HCT116 (cell line): Measurements from ENCODE around the gene SPIRE2. TPM values are rescaled to one million over a fixed set of nuclear protein-coding genes. Genes with fewer than 3 reads are reported as not detected.

Source experiments
- ATAC-seq: fragments of 200-7000 bp; cut with Tn5 transposase; 2 replicates; pipeline ENCODE4 v1.9.1; 2020; ENCODE audit warnings: mild to moderate bottlenecking, moderate library complexity
- BruUV-seq: library from RNA; stranded (reverse); fragments of 400-500 nt; replicated peaks from 2 replicates; lab custom pipeline; 2021; lab: Mats Ljungman, UMichigan
- CTCF ChIA-PET: fragments of 300-600 bp; sonication (Branson Sonifier 250); formaldehyde crosslinking; loops from one replicate; lab custom pipeline; 2021; ENCODE audit warnings: antibody characterized with exemption; lab: Charles Lee
- POLR2A ChIA-PET: fragments of 300-600, 350-600 bp; sonication (Branson Sonifier 250); formaldehyde crosslinking; loops from one replicate; lab custom pipeline; 2021; ENCODE audit warnings: antibody characterized with exemption; lab: Charles Lee
- RAD21 ChIA-PET, 2 experiments: fragments of 300-600 bp; sonication (Branson Sonifier 250); formaldehyde crosslinking; loops; one replicate each; lab custom pipeline; 2023; ENCODE audit warnings: low total read pairs in 2 of 2; ENCODE audit not compliant: uncharacterized antibody in 2 of 2, unreplicated experiment in 2 of 2, low non-redundant PET in 1 of 2; lab: Charles Lee
- DNase-seq: peaks from one replicate; pipeline ENCODE4 v3.0.0-alpha.2; 2010; ENCODE audit warnings: low read depth, low spot score
- H2AFZ ChIP-seq: fragments of 200-600 bp; shearing (Covaris generic), sonication (generic); 2 replicates; pipeline ENCODE4 v1.6.1; 2017; ENCODE audit warnings: low read depth, mixed run types, mixed read lengths, antibody characterized with exemption, low read length; ENCODE audit not compliant: poor library complexity, severe bottlenecking
- H3K27ac ChIP-seq: 2 replicates; pipeline ENCODE4 v1.5.1; 2012; ENCODE audit warnings: low read depth, low read length
- H3K27me3 ChIP-seq: fragments of 200-600 bp; sonication (generic); 2 replicates; pipeline ENCODE4 v1.6.1; 2016; ENCODE audit warnings: mixed run types, low read length, mixed read lengths; ENCODE audit not compliant: insufficient read depth
- H3K36me3 ChIP-seq, 2 experiments: fragments of 200-500 bp in 1 of 2; fragments of 200-600 bp in 1 of 2; sonication (Bioruptor generic) in 1 of 2; sonication (generic) in 1 of 2; 2 replicates each; pipeline versions ENCODE4 v1.5.1 to v1.6.1; 2014 to 2016; ENCODE audit warnings: low read length in 2 of 2, inconsistent platforms in 1 of 2, mixed read lengths in 1 of 2, mixed run types in 1 of 2; ENCODE audit not compliant: insufficient read depth in 2 of 2, control insufficient read depth in 1 of 2
- H3K4me1 ChIP-seq, 2 experiments: fragments of 200-600 bp in 1 of 2; sonication (generic) in 1 of 2; 2 replicates each; pipeline versions ENCODE4 v1.5.1 to v1.6.1; 2012 to 2017; ENCODE audit warnings: low read length in 2 of 2, inconsistent platforms in 1 of 2, mild to moderate bottlenecking in 1 of 2, mixed read lengths in 1 of 2, mixed run types in 1 of 2, moderate library complexity in 1 of 2; ENCODE audit not compliant: insufficient read depth in 2 of 2, control insufficient read depth in 1 of 2
- H3K4me2 ChIP-seq: fragments of 200-600 bp; sonication (generic); 2 replicates; pipeline ENCODE4 v1.6.1; 2017; ENCODE audit warnings: mixed run types, low read length, mixed read lengths
- H3K4me3 ChIP-seq, 2 experiments: fragments of 200-600 bp in 1 of 2; sonication (generic) in 1 of 2; replicated peaks in 1 of 2; 2 replicates each; pipeline ENCODE4 v1.5.1; 2011 to 2016; ENCODE audit warnings: low read length in 2 of 2, control low read depth in 1 of 2, low read depth in 1 of 2, mild to moderate bottlenecking in 1 of 2, mixed read lengths in 1 of 2, mixed run types in 1 of 2
- H3K79me2 ChIP-seq: fragments of 200-600 bp; sonication (generic); 2 replicates; pipeline ENCODE4 v1.6.1; 2017; ENCODE audit warnings: mild to moderate bottlenecking, mixed run types, low read length, moderate library complexity, mixed read lengths; ENCODE audit not compliant: insufficient read depth
- H3K9ac ChIP-seq: fragments of 200-600 bp; sonication (generic); 2 replicates; pipeline ENCODE4 v1.6.1; 2016; ENCODE audit warnings: low read length, mixed read lengths
- H3K9me2 ChIP-seq: fragments of 200-600 bp; sonication (generic), shearing (Covaris generic); 2 replicates; pipeline ENCODE4 v1.6.1; 2017; ENCODE audit warnings: mixed run types, mild to moderate bottlenecking, moderate library complexity; ENCODE audit not compliant: insufficient read depth
- H3K9me3 ChIP-seq, 2 experiments: fragments of 200-500 bp in 1 of 2; fragments of 200-600 bp in 1 of 2; sonication (Bioruptor generic) in 1 of 2; sonication (generic) in 1 of 2; 2 replicates each; pipeline ENCODE4 v1.6.1; 2014 to 2017; ENCODE audit warnings: low read length in 2 of 2, mixed read lengths in 2 of 2, inconsistent platforms in 1 of 2, low read depth in 1 of 2, mild to moderate bottlenecking in 1 of 2, mixed run types in 1 of 2, moderate library complexity in 1 of 2; ENCODE audit not compliant: control insufficient read depth in 1 of 2, insufficient read depth in 1 of 2
- H4K20me1 ChIP-seq: fragments of 200-600 bp; sonication (generic), shearing (Covaris generic); 2 replicates; pipeline ENCODE4 v1.6.1; 2017; ENCODE audit warnings: mixed run types, mild to moderate bottlenecking, moderate library complexity; ENCODE audit not compliant: insufficient read depth
- CEBPB ChIP-seq: IDR thresholded peaks from 2 replicates; pipeline ENCODE4 v1.6.1; 2012; ENCODE audit warnings: low read depth
- EGR1 ChIP-seq: IDR thresholded peaks from 2 replicates; pipeline ENCODE4 v1.6.1; 2012; ENCODE audit warnings: low read depth
- FOSL1 ChIP-seq: IDR thresholded peaks from 2 replicates; pipeline ENCODE4 v1.6.1; 2012; ENCODE audit warnings: low read depth
- RAD21 ChIP-seq: IDR thresholded peaks from 2 replicates; pipeline ENCODE4 v1.6.1; 2012; ENCODE audit warnings: low read depth, mild to moderate bottlenecking
- SIN3A ChIP-seq: IDR thresholded peaks from 2 replicates; pipeline ENCODE4 v1.6.1; 2012; ENCODE audit warnings: low read depth
- SP1 ChIP-seq: IDR thresholded peaks from 2 replicates; pipeline ENCODE4 v1.6.1; 2012; ENCODE audit warnings: low read depth
- SRF ChIP-seq: IDR thresholded peaks from 2 replicates; pipeline ENCODE4 v1.6.1; 2012; ENCODE audit warnings: low read depth
- TCF7L2 ChIP-seq: IDR thresholded peaks from 2 replicates; pipeline ENCODE4 v1.7.0; 2011; ENCODE audit warnings: borderline replicate concordance, inconsistent platforms; ENCODE audit not compliant: insufficient read depth, insufficient read length; ENCODE audit errors: extremely low read depth
- YY1 ChIP-seq: IDR thresholded peaks from 2 replicates; pipeline ENCODE4 v1.6.1; 2011; ENCODE audit warnings: low read length, low read depth, moderate library complexity, mild to moderate bottlenecking; ENCODE audit not compliant: insufficient replicate concordance; ENCODE audit errors: extremely low read depth
- ZFX ChIP-seq: fragments of 450-650 bp; IDR thresholded peaks from 2 replicates; pipeline ENCODE4 v1.6.1; 2017
- ZNF274 ChIP-seq: fragments of 200-500 bp; sonication (Bioruptor generic); IDR thresholded peaks from 2 replicates; pipeline ENCODE4 v1.6.1; 2014; ENCODE audit warnings: mild to moderate bottlenecking, low read depth, low read length, inconsistent platforms
- intact Hi-C: fragments of 100-400 bp; cut with micrococcal nuclease; formaldehyde crosslinking; loops from 2 replicates; pipeline ENCODE4 v1.10.0; 2022
- total RNA-seq: library from RNA; stranded (reverse); gene quantifications from one replicate; pipeline ENCODE4 v1.2.1, GENCODE V29; 2021; ENCODE audit not compliant: unreplicated experiment
- TF ChIP-seq, protein P1 (sequence below): IDR thresholded peaks from 2 replicates; pipeline ENCODE4 v1.6.1; 2012; ENCODE audit warnings: low read depth
- TF ChIP-seq, protein P2 (sequence below): IDR thresholded peaks from 2 replicates; pipeline ENCODE4 v1.6.1; 2012

SPIRE2 gene
- total RNA-seq, 1 experiment from 2014 or later = 21.2 TPM

DNA sequence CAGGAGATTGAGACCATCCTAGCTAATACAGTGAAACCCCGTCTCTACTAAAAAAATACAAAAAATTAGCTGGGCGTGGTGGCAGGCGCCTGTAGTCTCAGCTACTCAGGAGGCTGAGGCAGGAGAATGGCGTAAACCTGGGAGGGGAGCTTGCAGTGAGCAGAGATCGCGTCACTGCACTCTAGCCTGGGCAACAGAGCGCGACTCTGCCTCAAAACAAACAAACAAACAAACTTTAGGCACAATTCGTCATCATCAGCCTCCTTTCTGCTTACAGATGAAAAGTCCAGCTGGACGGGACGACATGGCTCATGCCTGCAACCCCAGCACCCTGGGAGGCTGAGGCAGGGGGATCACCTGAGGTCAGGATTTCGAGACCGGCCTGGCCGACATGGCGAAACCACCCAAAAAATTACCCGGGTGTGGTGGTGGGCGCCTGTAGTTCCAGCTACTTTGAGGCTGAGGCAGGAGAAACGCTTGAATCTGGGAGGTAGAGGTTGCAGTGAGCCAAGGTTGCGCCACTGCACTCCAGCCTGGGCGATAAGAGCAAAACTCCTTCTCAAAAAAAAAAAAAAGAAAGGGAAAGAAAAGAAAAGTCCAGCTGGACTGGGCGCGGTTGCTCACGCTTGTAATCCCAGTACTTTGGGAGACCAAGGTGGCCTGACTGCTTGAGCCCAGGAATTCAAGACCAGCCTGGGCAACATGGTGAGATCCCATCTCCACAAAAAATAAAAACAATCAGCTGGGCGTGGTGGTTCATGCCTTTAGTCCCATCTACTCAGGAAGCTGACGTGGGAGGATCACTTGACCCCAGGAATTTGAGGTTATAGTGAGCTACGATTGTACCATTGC, 1.5 kb upstream of the SPIRE2 start:
- POLR2A ChIA-PET = interaction anchor here (0.7 to 1.0 kb wide), 2 partner anchors 10 to 34 kb away, joined by 3 read pairs; no protein-coding TSS in a partner anchor
- H3K4me1 ChIP-seq = peaks cover 29 to 40% of the 10 kb centered on the region in 2 experiments

More for the DNA sequence above, 1.5 kb upstream of the SPIRE2 start:
- Histone ChIP-seq H3K9ac (peak overlapping the region; percentile 70; the same call in 1 of the 2 replicates), H3K79me2 (no peaks in the 10 kb centered on the region), H3K4me2 (peak overlapping the region; percentile 83), H2AFZ (no peak overlapping the region), H3K9me3 (no peaks in the 10 kb centered on the region), H3K27me3 (no peaks in the 10 kb centered on the region), H4K20me1 (no peaks in the 10 kb centered on the region), H3K4me3 (peak overlapping the region; percentile 58 to 61; a peak in 3 of 4 replicates), H3K9me2 (no peaks in the 10 kb centered on the region), H3K27ac (no peak overlapping the region), H3K36me3 (no peaks in the 10 kb centered on the region)
- intact Hi-C loops = no loop called here
- no peak for ATAC-seq
- TF ChIP-seq SIN3A (no peak), FOSL1 (no peak), ZFX (no peak), SRF (no peak), SP1 (no peak), TCF7L2 (no peak), YY1 (no peak), ZNF274 (no peak), CEBPB (no peak), RAD21 (no peak), EGR1 (no peak)
- TF ChIP-seq, protein P1, sequence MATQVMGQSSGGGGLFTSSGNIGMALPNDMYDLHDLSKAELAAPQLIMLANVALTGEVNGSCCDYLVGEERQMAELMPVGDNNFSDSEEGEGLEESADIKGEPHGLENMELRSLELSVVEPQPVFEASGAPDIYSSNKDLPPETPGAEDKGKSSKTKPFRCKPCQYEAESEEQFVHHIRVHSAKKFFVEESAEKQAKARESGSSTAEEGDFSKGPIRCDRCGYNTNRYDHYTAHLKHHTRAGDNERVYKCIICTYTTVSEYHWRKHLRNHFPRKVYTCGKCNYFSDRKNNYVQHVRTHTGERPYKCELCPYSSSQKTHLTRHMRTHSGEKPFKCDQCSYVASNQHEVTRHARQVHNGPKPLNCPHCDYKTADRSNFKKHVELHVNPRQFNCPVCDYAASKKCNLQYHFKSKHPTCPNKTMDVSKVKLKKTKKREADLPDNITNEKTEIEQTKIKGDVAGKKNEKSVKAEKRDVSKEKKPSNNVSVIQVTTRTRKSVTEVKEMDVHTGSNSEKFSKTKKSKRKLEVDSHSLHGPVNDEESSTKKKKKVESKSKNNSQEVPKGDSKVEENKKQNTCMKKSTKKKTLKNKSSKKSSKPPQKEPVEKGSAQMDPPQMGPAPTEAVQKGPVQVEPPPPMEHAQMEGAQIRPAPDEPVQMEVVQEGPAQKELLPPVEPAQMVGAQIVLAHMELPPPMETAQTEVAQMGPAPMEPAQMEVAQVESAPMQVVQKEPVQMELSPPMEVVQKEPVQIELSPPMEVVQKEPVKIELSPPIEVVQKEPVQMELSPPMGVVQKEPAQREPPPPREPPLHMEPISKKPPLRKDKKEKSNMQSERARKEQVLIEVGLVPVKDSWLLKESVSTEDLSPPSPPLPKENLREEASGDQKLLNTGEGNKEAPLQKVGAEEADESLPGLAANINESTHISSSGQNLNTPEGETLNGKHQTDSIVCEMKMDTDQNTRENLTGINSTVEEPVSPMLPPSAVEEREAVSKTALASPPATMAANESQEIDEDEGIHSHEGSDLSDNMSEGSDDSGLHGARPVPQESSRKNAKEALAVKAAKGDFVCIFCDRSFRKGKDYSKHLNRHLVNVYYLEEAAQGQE = no peak
- TF ChIP-seq, protein P2, sequence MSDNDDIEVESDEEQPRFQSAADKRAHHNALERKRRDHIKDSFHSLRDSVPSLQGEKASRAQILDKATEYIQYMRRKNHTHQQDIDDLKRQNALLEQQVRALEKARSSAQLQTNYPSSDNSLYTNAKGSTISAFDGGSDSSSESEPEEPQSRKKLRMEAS = no peak
- RAD21 ChIA-PET = no interaction called here
- CTCF ChIA-PET = no interaction called here
- DNase-seq = no peak
- BruUV-seq = no TSS peak
